ENCODE measurements around the gene DEFB108B. TPM values are rescaled to one million over a fixed set of nuclear protein-coding genes. Genes with fewer than 3 reads are reported as not detected.

Gene DEFB108B
- total RNA-seq, 4 donors from 2014 or later, result not detected

Other genes starting within 250 kb of the DEFB108B start
- gene DEFB131B, start 45.3 kb downstream of the DEFB108B start, total RNA-seq, result not detected
- gene XNDC1N, start 95.4 kb downstream of the DEFB108B start, total RNA-seq, result 10 to 100 TPM in 1 of 4 donors, 1 to 10 TPM in 3; 3.6 to 25.3 (median 5.2) TPM
- gene RNF121, start 95.8 kb downstream of the DEFB108B start, total RNA-seq, result 10 to 100 TPM; 19.6 to 36.0 (median 26.3) TPM
- 10 to 100 TPM in 1 of 4 donors, 1 to 10 TPM in 3; 2.9 to 18.6 (median 7.2) TPM for gene IL18BP, start 165.7 kb downstream of the DEFB108B start, total RNA-seq
- 100 to 1,000 TPM; 296 to 845 (median 452) TPM for gene NUMA1, start 247.3 kb downstream of the DEFB108B start, total RNA-seq
- gene LRRC51, start 247.7 kb downstream of the DEFB108B start, total RNA-seq, result 1 to 10 TPM; 3.7 to 9.9 (median 6.6) TPM